ENCODE data around the gene TPRG1L. TPM values are rescaled to one million over a fixed set of nuclear protein-coding genes. Genes with fewer than 3 reads are reported as not detected.
A peak's percentile ranks its signal among the peaks of the same experiment; 100 is the strongest.

Gene TPRG1L
- total RNA-seq, 1 donor from 2014 or later, result 26.6 TPM

GRCh38 chr1:3652548-3653285, 27.9 kb downstream of the TPRG1L start:
- DNase-seq (ENCODE audit: extremely low spot score, unreplicated experiment), result no peak
- no peak for TF ChIP-seq CTCF (conservative IDR thresholded peaks at IDR 0.05)
- Mint-ChIP-seq H3K9me3 (no peaks in the 10 kb centered on the region), H3K4me1 (ENCODE audit: unreplicated experiment) (peaks cover 8% of the 10 kb centered on the region), H3K4me3 (peak overlapping the region; percentile 57), H3K27me3 (peaks cover 63% of the 10 kb centered on the region), H3K27ac (no peak overlapping the region), H3K36me3 (no peaks in the 10 kb centered on the region)

- H3K4me3 Mint-ChIP-seq, result peak overlapping the region; percentile 57
- no peak for DNase-seq (ENCODE audit: extremely low spot score, unreplicated experiment)
- TF ChIP-seq CTCF (conservative IDR thresholded peaks at IDR 0.05), result no peak
- no peak overlapping the region for H3K27ac Mint-ChIP-seq
- peaks cover 68% of the 10 kb centered on the region for H3K27me3 Mint-ChIP-seq
- no peaks in the 10 kb centered on the region for H3K36me3 Mint-ChIP-seq
- peaks cover 8% of the 10 kb centered on the region for H3K4me1 Mint-ChIP-seq (ENCODE audit: unreplicated experiment)
- no peaks in the 10 kb centered on the region for H3K9me3 Mint-ChIP-seq
Measured at GRCh38 chr1:3653286-3653618, 28.4 kb downstream of the TPRG1L start.

GRCh38 chr1:3654549-3655281, 29.9 kb downstream of the TPRG1L start:
- no peak overlapping the region for H3K27ac Mint-ChIP-seq
- no peak for DNase-seq (ENCODE audit: extremely low spot score, unreplicated experiment)
- TF ChIP-seq CTCF (conservative IDR thresholded peaks at IDR 0.05), result no peak
- no peak overlapping the region for H3K4me3 Mint-ChIP-seq
- peaks cover 77% of the 10 kb centered on the region for H3K27me3 Mint-ChIP-seq
- no peaks in the 10 kb centered on the region for H3K36me3 Mint-ChIP-seq
- peaks cover 5% of the 10 kb centered on the region for H3K4me1 Mint-ChIP-seq (ENCODE audit: unreplicated experiment)
- H3K9me3 Mint-ChIP-seq, result no peaks in the 10 kb centered on the region

- Mint-ChIP-seq H3K27ac (no peak overlapping the region), H3K36me3 (no peaks in the 10 kb centered on the region), H3K9me3 (no peaks in the 10 kb centered on the region), H3K4me1 (ENCODE audit: unreplicated experiment) (peaks cover 5% of the 10 kb centered on the region), H3K27me3 (peaks cover 70% of the 10 kb centered on the region), H3K4me3 (no peak overlapping the region)
- TF ChIP-seq CTCF (conservative IDR thresholded peaks at IDR 0.05), result no peak
- no peak for DNase-seq (ENCODE audit: extremely low spot score, unreplicated experiment)
Measured at GRCh38 chr1:3656450-3657095, 31.8 kb downstream of the TPRG1L start.

- Mint-ChIP-seq H3K9me3 (no peaks in the 10 kb centered on the region), H3K4me3 (no peak overlapping the region), H3K4me1 (ENCODE audit: unreplicated experiment) (peaks cover 5% of the 10 kb centered on the region), H3K36me3 (no peaks in the 10 kb centered on the region), H3K27ac (no peak overlapping the region), H3K27me3 (peaks cover 70% of the 10 kb centered on the region)
- no peak for TF ChIP-seq CTCF (conservative IDR thresholded peaks at IDR 0.05)
- no peak for DNase-seq (ENCODE audit: extremely low spot score, unreplicated experiment)
Measured at GRCh38 chr1:3657096-3657475, 32.3 kb downstream of the TPRG1L start.

Measured in type B pancreatic cell (in vitro differentiated cells).